PC-9 (cell line): Measurements from ENCODE around the gene DLG4.

Experiments
- EZH2 ChIP-seq: fragments of 200-600 bp; sonication (generic); IDR thresholded peaks from 2 replicates; pipeline ENCODE4 v1.8.0; 2017; ENCODE audit warnings: antibody characterized with exemption, low read depth
- TF ChIP-seq, protein P1 (sequence below): fragments of 200-600 bp; sonication (generic); conservative IDR thresholded peaks from 2 replicates; pipeline ENCODE4 v1.6.1; 2017; ENCODE audit warnings: mixed run types, antibody characterized with exemption, mild to moderate bottlenecking, moderate library complexity

GRCh38 chr17:7192271-7192937, 27.2 kb downstream of the DLG4 start:
- TF ChIP-seq, protein P1, sequence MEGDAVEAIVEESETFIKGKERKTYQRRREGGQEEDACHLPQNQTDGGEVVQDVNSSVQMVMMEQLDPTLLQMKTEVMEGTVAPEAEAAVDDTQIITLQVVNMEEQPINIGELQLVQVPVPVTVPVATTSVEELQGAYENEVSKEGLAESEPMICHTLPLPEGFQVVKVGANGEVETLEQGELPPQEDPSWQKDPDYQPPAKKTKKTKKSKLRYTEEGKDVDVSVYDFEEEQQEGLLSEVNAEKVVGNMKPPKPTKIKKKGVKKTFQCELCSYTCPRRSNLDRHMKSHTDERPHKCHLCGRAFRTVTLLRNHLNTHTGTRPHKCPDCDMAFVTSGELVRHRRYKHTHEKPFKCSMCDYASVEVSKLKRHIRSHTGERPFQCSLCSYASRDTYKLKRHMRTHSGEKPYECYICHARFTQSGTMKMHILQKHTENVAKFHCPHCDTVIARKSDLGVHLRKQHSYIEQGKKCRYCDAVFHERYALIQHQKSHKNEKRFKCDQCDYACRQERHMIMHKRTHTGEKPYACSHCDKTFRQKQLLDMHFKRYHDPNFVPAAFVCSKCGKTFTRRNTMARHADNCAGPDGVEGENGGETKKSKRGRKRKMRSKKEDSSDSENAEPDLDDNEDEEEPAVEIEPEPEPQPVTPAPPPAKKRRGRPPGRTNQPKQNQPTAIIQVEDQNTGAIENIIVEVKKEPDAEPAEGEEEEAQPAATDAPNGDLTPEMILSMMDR = no peak
- no peak for TF ChIP-seq EZH2
